ENCODE measurements around the gene KRTAP5-11. TPM values are rescaled to one million over a fixed set of nuclear protein-coding genes. Genes with fewer than 3 reads are reported as not detected.
"Not testable (repeated sequence)": the region's sequence is repeated elsewhere in the genome, so short reads cannot be mapped to it uniquely, and the experiment has no call there.

The KRTAP5-11 gene
- total and polyA plus RNA-seq, 2 of the 8 experiments (the other 6 are each of a cell fraction or from before 2014, with no cell fraction given): not detected

DNA sequence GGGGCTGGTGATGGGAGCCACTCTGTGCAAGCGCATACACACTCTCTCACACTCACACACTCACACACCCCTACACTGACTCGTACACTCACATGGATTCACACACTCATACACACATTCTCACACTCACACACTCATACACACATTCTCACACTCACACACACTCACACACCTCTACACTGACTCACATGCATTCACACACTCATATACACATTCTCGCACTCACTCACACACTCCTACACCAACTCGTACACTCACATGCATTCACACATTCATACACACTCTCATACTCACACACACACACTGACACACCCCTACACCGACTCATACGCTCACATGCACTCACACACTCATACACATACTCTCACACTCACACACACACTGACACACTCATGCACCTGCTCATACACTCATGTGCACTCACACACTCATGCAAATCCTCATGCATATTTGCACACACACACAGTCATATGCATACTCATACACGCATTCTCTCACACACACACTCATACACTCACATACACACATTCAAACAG is 5.1 kb downstream of the KRTAP5-11 start (continued):
- TF ChIP-seq EP300 (IDR thresholded peaks at IDR 0.05; ENCODE audit: borderline replicate concordance in 1 of 2, low read depth in 2 of 2, low read length in 2 of 2) (no peak), CTCF (IDR thresholded peaks at IDR 0.05; ENCODE audit: control extremely low read depth in 1 of 3, insufficient read depth in 1 of 3, low read depth in 1 of 3, low read length in 3 of 3) (no peak), TAF7 (optimal IDR thresholded peaks at IDR 0.05; ENCODE audit: borderline replicate concordance, low read depth, low read length) (no peak), GABPA (IDR thresholded peaks at IDR 0.05; ENCODE audit: borderline replicate concordance, insufficient read depth, low read length) (no peak), KDM5A (IDR thresholded peaks at IDR 0.05; ENCODE audit: low read length) (no peak)

DNA sequence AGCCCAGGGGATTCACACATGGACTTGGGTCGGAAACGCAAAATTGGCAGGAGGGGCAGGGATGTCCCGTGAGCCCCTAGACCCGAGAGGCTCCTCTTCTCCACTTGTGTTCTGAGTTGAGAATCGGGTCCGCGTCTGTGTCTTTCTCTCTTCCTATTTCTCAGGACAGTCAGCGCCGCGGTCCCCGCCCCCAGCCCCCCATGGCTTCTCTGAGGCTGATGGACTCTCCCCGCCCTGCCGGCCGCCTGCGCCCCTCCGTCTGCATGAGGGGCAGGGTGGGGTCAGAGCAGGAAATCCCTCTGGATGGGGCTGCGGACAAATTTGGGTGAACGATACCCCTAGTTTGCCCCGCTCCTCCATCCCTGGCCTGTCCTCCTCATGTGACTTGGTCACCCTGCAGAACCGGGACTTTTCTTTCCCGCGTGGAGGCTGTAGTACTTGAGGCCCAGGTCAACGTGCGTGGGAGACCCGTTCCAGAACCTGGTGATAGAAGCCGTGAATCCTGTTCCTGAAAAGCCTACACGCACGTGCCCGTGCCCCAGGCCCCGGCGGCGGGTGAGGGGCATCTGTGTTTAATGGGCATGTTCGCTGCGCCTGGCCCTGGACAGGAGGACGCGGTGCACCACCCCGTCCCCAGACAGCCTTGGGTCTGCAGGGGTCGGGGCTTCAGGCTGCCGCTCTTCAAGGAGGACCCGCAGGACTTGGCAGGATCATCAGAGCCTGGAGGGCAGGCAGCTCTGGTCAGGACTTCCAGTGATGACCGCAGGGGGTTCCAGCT is 5.8 kb downstream of the KRTAP5-11 start:
- FAIRE-seq; H3K36me3 ChIP-seq (ENCODE audit: control insufficient read depth in 2 of 4, insufficient read depth in 4 of 4, low read length in 3 of 4); POLR2A ChIA-PET (ENCODE audit: partially characterized antibody); H3K14ac ChIP-seq (ENCODE audit: insufficient read length); H2AFZ ChIP-seq (ENCODE audit: low read length); H4K8ac ChIP-seq (ENCODE audit: extremely low read depth, insufficient read depth, low read length); H3K27me3 ChIP-seq (replicated peaks in 1 of 4; ENCODE audit: control insufficient read depth in 3 of 4, extremely low read depth in 1 of 4, insufficient read depth in 3 of 4, low read length in 3 of 4); H3K18ac ChIP-seq (ENCODE audit: extremely low read depth, low read length); H3K23me2 ChIP-seq (ENCODE audit: low read depth, low read length); H3K9me3 ChIP-seq (ENCODE audit: insufficient read depth in 2 of 2, low read depth in 1 of 2, low read length in 1 of 2); H4K20me1 ChIP-seq (replicated peaks in 1 of 2; ENCODE audit: control insufficient read depth in 1 of 2, insufficient read depth in 2 of 2, low read length in 2 of 2); H2BK120ac ChIP-seq (replicated peaks; ENCODE audit: low read depth, low read length); H3K27ac ChIP-seq (ENCODE audit: low read depth, low read length); H3K79me1 ChIP-seq (ENCODE audit: low read depth, low read length); H2BK5ac ChIP-seq (ENCODE audit: low read depth, low read length); H4K5ac ChIP-seq (ENCODE audit: insufficient read length, low read depth, low read length); H3K4me3 ChIP-seq (ENCODE audit: extremely low read depth in 1 of 4, insufficient read depth in 2 of 4, low read depth in 3 of 4, low read length in 4 of 4); H3K4me2 ChIP-seq (ENCODE audit: insufficient read depth in 1 of 2, low read depth in 2 of 2, low read length in 2 of 2); H2BK20ac ChIP-seq (ENCODE audit: low read length); H3K23ac ChIP-seq (ENCODE audit: insufficient read length); H3K4ac ChIP-seq (replicated peaks; ENCODE audit: insufficient read length, low read depth, low read length); H3K4me1 ChIP-seq (replicated peaks in 1 of 4; ENCODE audit: control insufficient read depth in 3 of 4, insufficient read depth in 4 of 4, low read length in 3 of 4); DNase-seq (ENCODE audit: low read depth in 1 of 2, low spot score in 2 of 2); H4K91ac ChIP-seq (replicated peaks; ENCODE audit: insufficient read length, low read length); H2BK15ac ChIP-seq (ENCODE audit: low read length); H3K56ac ChIP-seq (replicated peaks; ENCODE audit: insufficient read length, low read depth, low read length); H3K79me2 ChIP-seq (ENCODE audit: control insufficient read depth in 1 of 2, insufficient read depth in 2 of 2, low read length in 2 of 2); H3K9ac ChIP-seq (replicated peaks in 1 of 4; ENCODE audit: extremely low read depth in 1 of 4, low read depth in 3 of 4, low read length in 3 of 4): not testable (repeated sequence)
- WGBS, 2 experiments (ENCODE audit: extremely low coverage in 1 of 2, insufficient coverage in 1 of 2, insufficient read length in 1 of 2, insufficient replicate concordance in 2 of 2, low coverage in 1 of 2, low lambda C conversion rate in 2 of 2, missing lambda C conversion rate in 1 of 2): 91% methylated on average over 32 of the region's 41 CpGs; no CpG with 5 or more reads in 1 of the 2 experiments
- Histone ChIP-seq H2AK5ac (ENCODE audit: low read depth, low read length) (peak overlapping the region; percentile 97; the same call in 1 of the 2 replicates), H2BK12ac (ENCODE audit: low read depth, low read length) (0 out of 2 replicates have a peak overlapping the region, but pooled peaks have one; percentile 92)
- CTCF ChIA-PET (ENCODE audit: partially characterized antibody): interaction anchor here (1.0 to 5.4 kb wide), 2 partner anchors 12 to 13 kb away, joined by 4 to 37 read pairs; partner anchors contain the start of gene KRTAP5-10

Data from H1 (cell line).